ENCODE measurements around the gene TCF3. TPM values are rescaled to one million over a fixed set of nuclear protein-coding genes. Genes with fewer than 3 reads are reported as not detected.
A peak's percentile ranks its signal among the peaks of the same experiment; 100 is the strongest.

Gene TCF3
- total and polyA plus RNA-seq, 11 donors, result 13.2 to 40.2 (median 22.3) TPM

- Histone ChIP-seq H3K36me3 (no peaks in the 10 kb centered on the region), H3K27me3 (peaks cover 0 to 31% (median 3%) of the 10 kb centered on the region in 9 donors), H3K4me3 (no peak overlapping the region), H3K9me3 (peaks cover 0 to 3% (median 0%) of the 10 kb centered on the region in 12 donors), H3K27ac (no peak overlapping the region), H3K4me1 (no peaks in the 10 kb centered on the region)
- ATAC-seq (no peak), DNase-seq (no peak)
- intact Hi-C loops (cut with DNase I), result no loop called here
- TF ChIP-seq CTCF (IDR thresholded peaks at IDR 0.05) (no peak), POLR2A (IDR thresholded peaks at IDR 0.05) (no peak)
- WGBS, 4 donors, result 84 to 97% (median 96%) methylated on average over 4 of the region's 4 CpGs
Observed at GRCh38 chr19:1661995-1662394, 9.6 kb upstream of the TCF3 start.

GRCh38 chr19:1659084-1659427 is 6.6 kb upstream of the TCF3 start:
- Histone ChIP-seq H3K4me3 (no peak overlapping the region), H3K27ac (no peak overlapping the region), H3K4me1 (no peaks in the 10 kb centered on the region), H3K27me3 (peaks cover 0 to 13% (median 0%) of the 10 kb centered on the region in 9 donors), H3K36me3 (no peaks in the 10 kb centered on the region), H3K9me3 (peaks cover 0 to 3% (median 0%) of the 10 kb centered on the region in 12 donors)
- WGBS, 4 donors, result 79 to 86% (median 80%) methylated on average over 4 of the region's 4 CpGs
- ATAC-seq (no peak), DNase-seq (peak in 1 of 5 donors; percentile 11)
- intact Hi-C loops (cut with DNase I), result loop anchor here in 1 of 10 donors (5.0 kb wide), 1 partner anchor 47 kb away; no protein-coding TSS in a partner anchor
- no peak for TF ChIP-seq POLR2A (IDR thresholded peaks at IDR 0.05)
- TF ChIP-seq CTCF (IDR thresholded peaks at IDR 0.05), result no peak

GRCh38 chr19:1658150-1659083 is 6.0 kb upstream of the TCF3 start:
- no peak for ATAC-seq
- Histone ChIP-seq H3K9me3 (peaks cover 0 to 3% (median 0%) of the 10 kb centered on the region in 12 donors), H3K27ac (no peak overlapping the region), H3K27me3 (peaks cover 0 to 13% (median 0%) of the 10 kb centered on the region in 9 donors), H3K36me3 (no peaks in the 10 kb centered on the region), H3K4me3 (no peak overlapping the region), H3K4me1 (peaks cover 0 to 4% (median 0%) of the 10 kb centered on the region in 12 donors)
- TF ChIP-seq CTCF (IDR thresholded peaks at IDR 0.05), result no peak
- TF ChIP-seq POLR2A (IDR thresholded peaks at IDR 0.05), result no peak
- DNase-seq, result peak in 1 of 5 donors; percentile 40
- intact Hi-C loops (cut with DNase I), result loop anchor here in 1 of 10 donors (5.0 kb wide), 1 partner anchor 46 kb away; no protein-coding TSS in a partner anchor
- 55 to 65% (median 62%) methylated on average over 30 to 33 of the region's 33 CpGs for WGBS, 4 donors

- Histone ChIP-seq H3K27ac (no peak overlapping the region), H3K4me3 (no peak overlapping the region), H3K9me3 (peaks cover 0 to 3% (median 0%) of the 10 kb centered on the region in 12 donors), H3K27me3 (peaks cover 0 to 13% (median 0%) of the 10 kb centered on the region in 9 donors), H3K36me3 (no peaks in the 10 kb centered on the region), H3K4me1 (peaks cover 0 to 8% (median 0%) of the 10 kb centered on the region in 12 donors)
- WGBS, 4 donors, result 59 to 90% (median 67%) methylated on average over 2 to 17 of the region's 17 CpGs
- intact Hi-C loops (cut with DNase I), result loop anchor here in 1 of 10 donors (5.0 kb wide), 1 partner anchor 45 kb away; no protein-coding TSS in a partner anchor
- no peak for TF ChIP-seq POLR2A (IDR thresholded peaks at IDR 0.05)
- DNase-seq, result peak in 1 of 5 donors; percentile 51
- no peak for ATAC-seq
Observed at GRCh38 chr19:1657746-1658145, 5.3 kb upstream of the TCF3 start.
